ENCODE measurements around the gene PTPN7. TPM values are rescaled to one million over a fixed set of nuclear protein-coding genes. Genes with fewer than 3 reads are reported as not detected.

PTPN7 gene
- total RNA-seq, 1 experiment from 2014 or later, result not detected

DNA sequence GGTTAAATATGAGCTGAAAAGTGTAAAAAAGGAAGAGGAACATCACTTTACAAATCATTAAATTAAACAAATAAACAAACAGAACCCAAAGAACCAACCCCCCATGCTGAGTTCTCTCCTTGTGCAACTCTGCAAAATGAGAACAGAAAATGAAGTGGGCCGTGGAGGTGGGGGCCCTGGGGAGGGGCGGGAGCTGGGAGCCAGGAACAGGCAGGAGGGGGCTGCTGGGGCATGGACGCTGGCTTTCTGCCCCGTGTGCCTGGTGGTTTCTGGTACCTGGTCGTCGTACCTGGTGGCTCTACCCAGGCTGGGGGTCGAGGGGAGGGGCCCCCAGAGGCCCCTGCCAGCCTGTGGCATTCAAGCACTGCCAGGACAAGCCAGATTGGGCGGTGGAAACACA is 26.9 kb downstream of the PTPN7 start:
- Histone ChIP-seq H3K79me2 (ENCODE audit: low read length) (0 out of 2 replicates have a peak, but pooled peaks cover 2% of the 10 kb centered on the region), H2AFZ (ENCODE audit: low read length) (no peak overlapping the region), H3K9ac (ENCODE audit: low read length) (no peak overlapping the region), H3K4me1 (ENCODE audit: insufficient read depth, low read length) (no peaks in the 10 kb centered on the region), H3K36me3 (ENCODE audit: low read depth, low read length) (no peaks in the 10 kb centered on the region), H3K9me3 (ENCODE audit: low read length) (no peaks in the 10 kb centered on the region), H3K4me3 (ENCODE audit: low read length) (no peak overlapping the region), H3K4me2 (ENCODE audit: low read length) (no peak overlapping the region), H3F3A (ENCODE audit: low read length, unreplicated experiment) (no peaks in the 10 kb centered on the region), H3K27me3 (ENCODE audit: low read length) (no peaks in the 10 kb centered on the region), H3K9me2 (replicated peaks; ENCODE audit: low read length) (no peaks in the 10 kb centered on the region), H4K20me1 (ENCODE audit: low read length) (no peaks in the 10 kb centered on the region), H3K27ac (ENCODE audit: low read length) (no peak overlapping the region)
- no peak for TF ChIP-seq EZH2phosphoT487 (IDR thresholded peaks at IDR 0.05; ENCODE audit: borderline replicate concordance, low read length)
- TF ChIP-seq, protein P1, sequence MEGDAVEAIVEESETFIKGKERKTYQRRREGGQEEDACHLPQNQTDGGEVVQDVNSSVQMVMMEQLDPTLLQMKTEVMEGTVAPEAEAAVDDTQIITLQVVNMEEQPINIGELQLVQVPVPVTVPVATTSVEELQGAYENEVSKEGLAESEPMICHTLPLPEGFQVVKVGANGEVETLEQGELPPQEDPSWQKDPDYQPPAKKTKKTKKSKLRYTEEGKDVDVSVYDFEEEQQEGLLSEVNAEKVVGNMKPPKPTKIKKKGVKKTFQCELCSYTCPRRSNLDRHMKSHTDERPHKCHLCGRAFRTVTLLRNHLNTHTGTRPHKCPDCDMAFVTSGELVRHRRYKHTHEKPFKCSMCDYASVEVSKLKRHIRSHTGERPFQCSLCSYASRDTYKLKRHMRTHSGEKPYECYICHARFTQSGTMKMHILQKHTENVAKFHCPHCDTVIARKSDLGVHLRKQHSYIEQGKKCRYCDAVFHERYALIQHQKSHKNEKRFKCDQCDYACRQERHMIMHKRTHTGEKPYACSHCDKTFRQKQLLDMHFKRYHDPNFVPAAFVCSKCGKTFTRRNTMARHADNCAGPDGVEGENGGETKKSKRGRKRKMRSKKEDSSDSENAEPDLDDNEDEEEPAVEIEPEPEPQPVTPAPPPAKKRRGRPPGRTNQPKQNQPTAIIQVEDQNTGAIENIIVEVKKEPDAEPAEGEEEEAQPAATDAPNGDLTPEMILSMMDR (conservative IDR thresholded peaks at IDR 0.05; ENCODE audit: low read depth, low read length), result no peak
- no peak for TF ChIP-seq EZH2 (IDR thresholded peaks at IDR 0.05; ENCODE audit: low read length, unreplicated experiment)
- POLR2A ChIA-PET (ENCODE audit: unreplicated experiment), result no interaction called here
- no TSS peak for BruUV-seq (replicated peaks)
- ATAC-seq (no peak), DNase-seq (no peak)
- CTCF ChIA-PET, result no interaction called here
- intact Hi-C loops (cut with micrococcal nuclease), result no loop called here

DNA sequence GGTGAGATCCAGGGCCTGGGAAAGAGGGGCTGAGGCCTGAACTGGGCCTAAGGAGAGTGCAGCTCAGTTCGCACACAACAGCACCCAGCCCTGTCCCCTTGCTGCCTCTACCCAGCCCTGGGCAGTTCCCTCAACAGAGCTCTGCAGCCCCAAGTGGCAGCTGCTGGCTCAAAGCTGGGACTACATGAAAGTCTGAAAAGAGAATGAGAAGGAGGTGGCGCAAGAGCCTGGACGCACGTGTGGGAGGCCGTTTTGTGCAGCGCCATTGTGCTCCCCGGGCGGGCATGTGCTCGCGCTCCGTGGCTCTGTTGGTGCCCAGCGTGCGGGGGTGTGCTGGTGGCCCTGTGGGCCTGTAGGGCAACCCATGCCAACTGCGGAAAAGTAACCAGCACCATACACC is 27.4 kb downstream of the PTPN7 start:
- H3K27ac ChIP-seq (ENCODE audit: low read length), result no peak overlapping the region
- CTCF ChIA-PET, result no interaction called here
- H3K4me1 ChIP-seq (ENCODE audit: insufficient read depth, low read length), result no peaks in the 10 kb centered on the region
- H3K4me2 ChIP-seq (ENCODE audit: low read length), result no peak overlapping the region
- H2AFZ ChIP-seq (ENCODE audit: low read length), result no peak overlapping the region
- H3K9me2 ChIP-seq (replicated peaks; ENCODE audit: low read length), result no peaks in the 10 kb centered on the region
- no peaks in the 10 kb centered on the region for H3F3A ChIP-seq (ENCODE audit: low read length, unreplicated experiment)
- intact Hi-C loops (cut with micrococcal nuclease), result no loop called here
- no peaks in the 10 kb centered on the region for H3K79me2 ChIP-seq (ENCODE audit: low read length)
- no peak for DNase-seq
- H4K20me1 ChIP-seq (ENCODE audit: low read length), result no peaks in the 10 kb centered on the region
- POLR2A ChIA-PET (ENCODE audit: unreplicated experiment), result no interaction called here
- no TSS peak for BruUV-seq (replicated peaks)
- TF ChIP-seq EZH2phosphoT487 (IDR thresholded peaks at IDR 0.05; ENCODE audit: borderline replicate concordance, low read length) (no peak), EZH2 (IDR thresholded peaks at IDR 0.05; ENCODE audit: low read length, unreplicated experiment) (no peak)
- TF ChIP-seq, protein P1 (conservative IDR thresholded peaks at IDR 0.05; ENCODE audit: low read depth, low read length), result no peak
- H3K36me3 ChIP-seq (ENCODE audit: low read depth, low read length), result no peaks in the 10 kb centered on the region
- no peaks in the 10 kb centered on the region for H3K9me3 ChIP-seq (ENCODE audit: low read length)
- no peak overlapping the region for H3K4me3 ChIP-seq (ENCODE audit: low read length)
- no peak overlapping the region for H3K9ac ChIP-seq (ENCODE audit: low read length)
- no peak for ATAC-seq
- no peaks in the 10 kb centered on the region for H3K27me3 ChIP-seq (ENCODE audit: low read length)

DNA sequence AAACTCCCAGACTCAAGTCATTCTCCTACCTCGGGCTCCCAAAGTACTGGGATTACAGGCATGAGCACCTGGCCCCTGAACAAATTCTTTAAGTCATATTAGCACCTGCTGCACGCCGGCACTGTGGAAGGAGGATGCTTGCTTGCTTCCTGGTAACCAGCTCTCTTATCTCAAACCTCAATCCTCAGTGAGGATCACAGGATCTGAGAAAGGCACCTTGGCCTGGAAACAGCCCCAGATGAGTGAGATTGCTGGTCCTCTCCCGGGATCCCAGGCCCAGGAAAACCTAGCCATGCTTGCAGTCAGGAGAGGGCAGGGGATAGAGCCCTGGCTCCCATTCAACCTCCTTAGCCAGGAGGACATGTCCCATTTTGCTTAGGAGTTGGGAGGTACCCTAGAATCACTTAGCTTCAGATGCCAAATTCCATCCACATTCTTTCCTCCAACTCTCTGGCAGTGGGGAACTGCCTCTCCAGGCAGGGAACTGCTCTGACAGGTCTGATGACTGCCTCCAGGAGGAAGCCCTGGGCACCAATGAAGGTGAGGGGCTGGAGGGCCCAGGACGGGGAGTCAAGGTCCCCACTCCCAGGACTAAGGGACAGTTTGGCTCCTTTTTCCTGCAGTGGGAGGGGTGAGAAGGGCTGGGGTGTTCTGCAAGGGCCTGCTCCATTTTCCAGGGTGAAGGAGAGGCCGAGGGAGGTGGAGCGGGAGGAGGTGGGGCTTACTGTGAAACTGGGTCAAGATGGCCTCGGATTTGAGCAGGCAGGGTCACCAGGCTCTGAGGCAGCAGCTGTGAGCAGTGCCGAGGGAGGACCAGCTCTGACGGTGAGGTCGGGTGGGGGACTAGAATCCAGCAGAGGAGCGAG is 28.2 kb downstream of the PTPN7 start:
- H4K20me1 ChIP-seq (ENCODE audit: low read length), result no peaks in the 10 kb centered on the region
- no peaks in the 10 kb centered on the region for H3K36me3 ChIP-seq (ENCODE audit: low read depth, low read length)
- H3K27ac ChIP-seq (ENCODE audit: low read length), result no peak overlapping the region
- H3K4me1 ChIP-seq (ENCODE audit: insufficient read depth, low read length), result no peaks in the 10 kb centered on the region
- no TSS peak for BruUV-seq (replicated peaks)
- no peak overlapping the region for H3K9ac ChIP-seq (ENCODE audit: low read length)
- H3K9me3 ChIP-seq (ENCODE audit: low read length), result no peaks in the 10 kb centered on the region
- ChIA-PET CTCF (interaction anchor here (0.7 kb wide), 1 partner anchor 20 kb away, joined by 3 read pairs; no protein-coding TSS in a partner anchor), POLR2A (ENCODE audit: unreplicated experiment) (no interaction called here)
- no peaks in the 10 kb centered on the region for H3K79me2 ChIP-seq (ENCODE audit: low read length)
- H3F3A ChIP-seq (ENCODE audit: low read length, unreplicated experiment), result no peaks in the 10 kb centered on the region
- no peak for DNase-seq
- no peak overlapping the region for H2AFZ ChIP-seq (ENCODE audit: low read length)
- H3K9me2 ChIP-seq (replicated peaks; ENCODE audit: low read length), result no peaks in the 10 kb centered on the region
- no peak for ATAC-seq
- TF ChIP-seq EZH2 (IDR thresholded peaks at IDR 0.05; ENCODE audit: low read length, unreplicated experiment) (no peak), EZH2phosphoT487 (IDR thresholded peaks at IDR 0.05; ENCODE audit: borderline replicate concordance, low read length) (no peak)
- TF ChIP-seq, protein P1 (conservative IDR thresholded peaks at IDR 0.05; ENCODE audit: low read depth, low read length), result no peak
- H3K4me2 ChIP-seq (ENCODE audit: low read length), result no peak overlapping the region
- intact Hi-C loops (cut with micrococcal nuclease), result no loop called here
- H3K27me3 ChIP-seq (ENCODE audit: low read length), result no peaks in the 10 kb centered on the region
- no peak overlapping the region for H3K4me3 ChIP-seq (ENCODE audit: low read length)

All from PC-3 (cell line).